Fibroblast of the aortic adventitia (primary cell): ENCODE data around the gene PADI2. TPM values are rescaled to one million over a fixed set of nuclear protein-coding genes. Genes with fewer than 3 reads are reported as not detected.

Experiments
- DNase-seq: peaks from one replicate; pipeline ENCODE4 v3.0.0-alpha.2; 2010; ENCODE audit warnings: low read depth
- H3K4me3 ChIP-seq: 2 replicates; pipeline ENCODE4 v1.5.1; 2011; ENCODE audit warnings: low read depth, mild to moderate bottlenecking, control low read depth, low read length, moderate library complexity
- total RNA-seq: library from RNA; depleted of rRNA; stranded (reverse); fragments of >200 nt; gene quantifications from 2 replicates; pipeline ENCODE4 v1.2.3, GENCODE V29; 2012; ENCODE audit warnings: low replicate concordance
- TF ChIP-seq, protein P1 (sequence below): IDR thresholded peaks from 2 replicates; pipeline ENCODE4 v1.5.1; 2011; ENCODE audit warnings: mild to moderate bottlenecking, low read length, control low read depth, inconsistent platforms; ENCODE audit not compliant: insufficient read depth

PADI2 gene
- total RNA-seq, 1 donor, result 0.09 TPM

DNA sequence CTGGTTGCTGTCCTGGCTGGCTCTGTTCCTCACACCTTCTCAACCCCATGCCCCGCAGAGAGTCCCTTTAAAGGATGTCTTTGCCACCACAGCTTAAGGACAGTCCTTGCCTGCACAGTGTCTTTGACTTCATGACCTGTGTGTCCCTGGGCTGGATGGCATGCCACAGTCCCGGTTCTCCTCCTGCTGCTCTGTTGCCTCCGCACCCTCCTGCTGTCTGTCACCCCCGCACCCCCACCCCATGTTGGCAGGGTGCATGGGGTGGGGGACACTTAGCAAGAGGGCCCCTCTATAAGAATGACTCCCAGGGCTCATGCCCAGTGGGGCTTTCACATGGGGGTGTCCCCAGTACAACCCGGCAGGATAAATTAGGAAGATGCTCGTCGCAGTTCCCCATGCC, 44.1 kb upstream of the PADI2 start:
- no peak overlapping the region for H3K4me3 ChIP-seq
- DNase-seq, result no peak
- TF ChIP-seq, protein P1, sequence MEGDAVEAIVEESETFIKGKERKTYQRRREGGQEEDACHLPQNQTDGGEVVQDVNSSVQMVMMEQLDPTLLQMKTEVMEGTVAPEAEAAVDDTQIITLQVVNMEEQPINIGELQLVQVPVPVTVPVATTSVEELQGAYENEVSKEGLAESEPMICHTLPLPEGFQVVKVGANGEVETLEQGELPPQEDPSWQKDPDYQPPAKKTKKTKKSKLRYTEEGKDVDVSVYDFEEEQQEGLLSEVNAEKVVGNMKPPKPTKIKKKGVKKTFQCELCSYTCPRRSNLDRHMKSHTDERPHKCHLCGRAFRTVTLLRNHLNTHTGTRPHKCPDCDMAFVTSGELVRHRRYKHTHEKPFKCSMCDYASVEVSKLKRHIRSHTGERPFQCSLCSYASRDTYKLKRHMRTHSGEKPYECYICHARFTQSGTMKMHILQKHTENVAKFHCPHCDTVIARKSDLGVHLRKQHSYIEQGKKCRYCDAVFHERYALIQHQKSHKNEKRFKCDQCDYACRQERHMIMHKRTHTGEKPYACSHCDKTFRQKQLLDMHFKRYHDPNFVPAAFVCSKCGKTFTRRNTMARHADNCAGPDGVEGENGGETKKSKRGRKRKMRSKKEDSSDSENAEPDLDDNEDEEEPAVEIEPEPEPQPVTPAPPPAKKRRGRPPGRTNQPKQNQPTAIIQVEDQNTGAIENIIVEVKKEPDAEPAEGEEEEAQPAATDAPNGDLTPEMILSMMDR, result no peak

DNA sequence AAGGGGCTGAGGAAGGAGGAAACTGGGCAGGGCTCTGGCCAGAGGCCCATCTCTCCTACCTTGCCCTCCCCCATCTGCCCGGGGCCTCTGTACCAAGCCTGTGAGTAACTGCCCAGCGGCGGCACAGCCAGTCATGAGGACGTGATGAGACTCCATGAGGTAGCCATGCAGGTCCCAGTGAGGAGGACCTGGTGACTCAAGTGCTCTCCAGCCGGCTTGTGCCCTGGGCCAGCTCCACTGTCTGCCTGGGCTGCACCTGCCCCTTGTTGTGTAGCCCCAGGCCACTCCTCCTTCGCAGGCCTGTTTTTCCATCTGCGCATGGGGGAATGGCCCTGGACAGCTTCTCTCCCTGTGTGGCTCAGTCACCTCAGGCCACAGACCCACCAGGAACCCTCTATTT, 43.7 kb upstream of the PADI2 start:
- no peak for DNase-seq
- no peak overlapping the region for H3K4me3 ChIP-seq
- TF ChIP-seq, protein P1, result no peak

DNA sequence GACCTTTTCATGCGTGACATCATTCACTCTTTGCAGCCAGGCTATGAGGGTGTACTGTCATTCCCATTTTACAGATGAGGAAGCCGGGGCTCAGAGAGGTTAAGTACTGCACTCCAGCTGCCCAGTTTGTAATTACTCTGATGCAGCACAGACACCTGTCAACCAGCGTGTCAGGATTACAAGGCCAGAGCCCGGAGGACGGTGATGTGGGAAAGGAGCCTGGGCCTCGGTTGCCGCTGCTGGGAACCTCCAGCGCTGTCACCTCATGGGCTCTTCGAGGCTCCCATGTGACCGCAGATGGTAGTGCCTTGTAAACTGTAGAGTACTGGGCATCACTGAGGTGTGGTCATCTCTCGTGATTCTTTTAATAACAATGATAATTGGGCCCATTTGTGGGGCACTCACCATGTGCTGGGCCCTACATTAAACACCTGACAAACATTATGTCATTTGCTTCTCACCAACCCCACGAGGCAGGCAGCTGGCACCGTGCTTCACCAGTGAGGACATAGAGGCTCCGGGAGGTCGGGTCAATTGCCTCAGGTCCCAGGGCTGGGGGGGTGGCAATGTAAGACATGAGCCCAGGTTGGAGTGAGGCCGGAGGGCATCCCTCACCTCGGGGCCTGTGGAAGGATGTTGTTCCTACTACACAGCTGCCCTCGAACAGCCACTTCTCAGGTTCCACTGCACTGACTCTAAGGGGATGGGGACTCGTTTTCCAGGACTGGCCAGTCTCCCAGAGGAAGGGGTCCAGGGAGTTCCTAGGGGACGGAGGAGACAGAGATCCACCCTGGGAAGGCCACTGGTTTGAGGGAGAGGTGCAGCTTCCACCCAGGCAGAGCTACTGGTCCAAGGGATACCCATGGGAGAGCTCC, 42.9 kb upstream of the PADI2 start:
- no peak overlapping the region for H3K4me3 ChIP-seq
- no peak for DNase-seq
- TF ChIP-seq, protein P1, result no peak

DNA sequence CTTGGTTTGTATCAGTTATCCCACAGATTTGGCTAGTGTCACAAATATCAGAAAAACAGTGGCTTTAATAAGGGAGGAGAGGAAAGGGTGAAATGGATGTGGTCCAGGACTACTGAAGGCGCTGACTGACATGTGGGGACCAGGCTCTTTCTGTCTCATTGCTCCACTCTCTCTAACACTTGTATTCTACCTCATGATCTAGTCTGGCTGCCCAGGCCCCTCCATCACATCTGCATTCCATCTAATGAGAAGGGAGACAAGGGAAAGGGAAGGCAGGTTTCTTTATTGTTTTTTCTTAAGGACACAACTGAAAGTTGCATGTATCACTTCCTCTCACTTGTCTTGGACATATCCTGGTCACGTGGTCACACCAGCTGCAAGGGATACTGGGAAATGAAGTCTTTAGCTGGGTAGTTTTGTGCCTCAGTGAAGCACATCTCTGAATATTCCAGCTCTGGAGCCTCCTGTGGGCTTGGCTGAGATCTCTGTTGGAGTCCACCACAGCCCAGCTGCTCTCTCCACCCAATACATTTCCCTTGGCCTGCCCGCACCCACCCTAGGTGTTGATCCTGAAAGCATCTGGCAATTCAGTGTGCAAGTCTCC, 42.0 kb upstream of the PADI2 start:
- DNase-seq, result no peak
- no peak overlapping the region for H3K4me3 ChIP-seq
- TF ChIP-seq, protein P1, result no peak

DNA sequence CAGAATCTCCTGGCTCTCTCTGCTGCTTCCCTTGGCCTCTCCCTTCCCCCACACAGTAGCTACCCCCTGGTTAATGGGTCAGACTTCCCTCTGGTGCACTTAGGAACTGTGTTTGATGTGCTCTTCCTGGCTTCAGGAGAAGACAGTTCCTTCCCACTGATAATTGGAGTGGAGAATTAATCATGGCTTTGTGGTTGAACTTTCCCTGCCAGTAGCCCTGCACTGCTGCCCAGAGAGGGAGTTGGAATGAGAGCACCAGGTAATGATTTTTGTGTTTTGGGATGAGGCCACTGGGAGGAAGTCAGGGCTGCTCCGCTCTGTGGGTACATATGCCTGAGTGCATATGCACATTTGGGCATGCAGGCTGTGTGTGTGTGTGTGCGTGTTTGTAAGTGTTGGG, 39.7 kb upstream of the PADI2 start:
- TF ChIP-seq, protein P1, result no peak
- DNase-seq, result no peak
- no peak overlapping the region for H3K4me3 ChIP-seq

DNA sequence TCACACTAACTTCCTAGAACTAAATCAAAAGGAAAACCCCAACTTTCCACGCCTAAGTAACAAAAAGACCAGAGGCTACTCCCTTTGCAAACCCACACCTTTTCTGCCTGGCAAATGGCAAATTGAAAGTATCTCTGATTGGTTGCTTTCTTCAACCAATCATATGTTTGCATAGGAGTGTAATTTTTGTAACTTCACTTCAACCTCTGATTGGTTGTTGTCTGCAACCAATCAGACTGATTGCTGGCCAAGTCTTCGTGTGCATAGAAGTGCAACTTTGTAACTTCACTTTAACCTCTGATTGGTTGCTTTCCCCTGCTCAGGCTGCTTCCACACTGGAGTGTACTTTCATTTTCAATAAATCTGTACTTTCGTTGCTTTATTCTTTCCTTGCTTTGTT, 36.9 kb upstream of the PADI2 start:
- TF ChIP-seq, protein P1, result no peak
- peak; percentile 69 for DNase-seq

More for the DNA sequence above, 36.9 kb upstream of the PADI2 start:
- no peak overlapping the region for H3K4me3 ChIP-seq
